GM12878 (cell line): Measurements from ENCODE around the gene PROC.

Experiments
- CTCF ChIP-seq, 3 experiments: IDR thresholded peaks in 2 of 3; conservative IDR thresholded peaks in 1 of 3; 2 replicates each; pipeline ENCODE4 v1.5.1; 2011; ENCODE audit warnings: low read depth in 3 of 3, low read length in 3 of 3, mild to moderate bottlenecking in 3 of 3, control low read depth in 2 of 3, moderate library complexity in 2 of 3, inconsistent platforms in 1 of 3, mixed read lengths in 1 of 3; ENCODE audit not compliant: control insufficient read depth in 2 of 3, insufficient read depth in 1 of 3; ENCODE audit errors: extremely low read depth in 1 of 3
- HDAC2 ChIP-seq: fragments of 200-600 bp; sonication (generic); IDR thresholded peaks from 2 replicates; pipeline ENCODE4 v1.6.1; 2017
- MAX ChIP-seq: IDR thresholded peaks from 2 replicates; pipeline ENCODE4 v1.6.1; 2012; ENCODE audit warnings: low read depth, low read length, improper control_type of control experiment
- POLR2A ChIP-seq: IDR thresholded peaks from 2 replicates; pipeline ENCODE4 v1.6.1; 2011; ENCODE audit warnings: low read depth, mild to moderate bottlenecking, low read length
- RAD21 ChIP-seq: IDR thresholded peaks from 2 replicates; pipeline ENCODE4 v1.6.1; 2011; ENCODE audit warnings: mild to moderate bottlenecking, low read depth, low read length, moderate library complexity; ENCODE audit not compliant: insufficient read depth
- RELA ChIP-seq: fragments of 450-650 bp; IDR thresholded peaks from 2 replicates; pipeline ENCODE4 v1.8.0; 2014; ENCODE audit warnings: borderline replicate concordance; ENCODE audit not compliant: partially characterized antibody
- SUPT20H ChIP-seq: IDR thresholded peaks from 2 replicates; pipeline ENCODE4 v1.6.1; 2011; ENCODE audit warnings: low read depth, mild to moderate bottlenecking, low read length, moderate library complexity, borderline replicate concordance; ENCODE audit not compliant: control insufficient read depth
- TBL1XR1 ChIP-seq: IDR thresholded peaks from 2 replicates; pipeline ENCODE4 v1.6.1; 2012; ENCODE audit warnings: low read depth, low read length, improper control_type of control experiment
- YY1 ChIP-seq: IDR thresholded peaks from 2 replicates; pipeline ENCODE4 v1.6.1; 2011; ENCODE audit warnings: low read depth, mild to moderate bottlenecking, low read length
- ZNF24 ChIP-seq: fragments of 450-650 bp; IDR thresholded peaks from 2 replicates; pipeline ENCODE4 v1.6.1; 2017; ENCODE audit warnings: antibody characterized with exemption, mild to moderate bottlenecking

- TF ChIP-seq POLR2A (no peak), TBL1XR1 (no peak), MAX (no peak), RAD21 (no peak), RELA (no peak), YY1 (no peak), ZNF24 (no peak), CTCF (IDR thresholded peaks at IDR 0.05 in 2 of 3, conservative IDR thresholded peaks at IDR 0.05 in 1 of 3; ENCODE audit: control insufficient read depth in 2 of 3, extremely low read depth in 1 of 3, insufficient read depth in 1 of 3, low read depth in 3 of 3, low read length in 3 of 3) (no peak), SUPT20H (no peak), HDAC2 (no peak)
These were observed 844 bp downstream of the PROC start for GRCh38 chr2:127419112-127419430.
